H1 (cell line): ENCODE results near the gene PHLDB3.

Experiments
- ASH2L ChIP-seq: fragments of 200-600, 300-600 bp; sonication (generic); IDR thresholded peaks from one replicate; pipeline ENCODE4 v1.7.1; 2017; ENCODE audit warnings: low read length
- CREB1 ChIP-seq: IDR thresholded peaks from 2 replicates; pipeline ENCODE4 v1.6.1; 2012; ENCODE audit warnings: inconsistent platforms
- EGR1 ChIP-seq: IDR thresholded peaks from 2 replicates; pipeline ENCODE4 v1.6.1; 2011; ENCODE audit warnings: low read depth, low read length, borderline replicate concordance
- HDAC6 ChIP-seq: IDR thresholded peaks from one replicate; pipeline ENCODE4 v1.7.1; 2012; ENCODE audit warnings: low read depth, mild to moderate bottlenecking, inconsistent platforms, low read length, moderate library complexity
- JUN ChIP-seq: IDR thresholded peaks from 2 replicates; pipeline ENCODE4 v1.6.1; 2011; ENCODE audit warnings: low read depth, mild to moderate bottlenecking, improper control_type of control experiment, low read length
- KDM1A ChIP-seq: fragments of 200-600, 300-600 bp; sonication (generic); IDR thresholded peaks from 2 replicates; pipeline ENCODE4 v1.7.1; 2016; ENCODE audit warnings: mild to moderate bottlenecking, low read length, borderline replicate concordance
- KDM5A ChIP-seq: fragments of 200-600 bp; IDR thresholded peaks from 2 replicates; pipeline ENCODE4 v1.7.1; 2012; ENCODE audit warnings: mild to moderate bottlenecking, low read length, inconsistent platforms, mixed read lengths
- POLR2A ChIP-seq, 2 experiments: IDR thresholded peaks; 1 replicate in 1 of 2; 2 replicates in 1 of 2; pipeline ENCODE4 v1.6.1; 2011; ENCODE audit warnings: low read depth in 2 of 2, low read length in 2 of 2, mild to moderate bottlenecking in 2 of 2; ENCODE audit errors: control extremely low read depth in 1 of 2
- POLR2AphosphoS5 ChIP-seq: IDR thresholded peaks from 2 replicates; pipeline ENCODE4 v1.6.1; 2011; ENCODE audit warnings: low read depth, low read length
- SP2 ChIP-seq: IDR thresholded peaks from 2 replicates; pipeline ENCODE4 v1.6.1; 2012; ENCODE audit warnings: mild to moderate bottlenecking, low read length, inconsistent platforms
- TF ChIP-seq, protein P1 (sequence below), 3 experiments: IDR thresholded peaks; 1 replicate in 2 of 3; 2 replicates in 1 of 3; pipeline versions ENCODE4 v1.5.1 to v1.6.1; 2011; ENCODE audit warnings: low read length in 3 of 3, mild to moderate bottlenecking in 3 of 3, inconsistent platforms in 2 of 3, low read depth in 1 of 3, moderate library complexity in 1 of 3; ENCODE audit not compliant: insufficient read depth in 1 of 3; ENCODE audit errors: control extremely low read depth in 1 of 3

DNA sequence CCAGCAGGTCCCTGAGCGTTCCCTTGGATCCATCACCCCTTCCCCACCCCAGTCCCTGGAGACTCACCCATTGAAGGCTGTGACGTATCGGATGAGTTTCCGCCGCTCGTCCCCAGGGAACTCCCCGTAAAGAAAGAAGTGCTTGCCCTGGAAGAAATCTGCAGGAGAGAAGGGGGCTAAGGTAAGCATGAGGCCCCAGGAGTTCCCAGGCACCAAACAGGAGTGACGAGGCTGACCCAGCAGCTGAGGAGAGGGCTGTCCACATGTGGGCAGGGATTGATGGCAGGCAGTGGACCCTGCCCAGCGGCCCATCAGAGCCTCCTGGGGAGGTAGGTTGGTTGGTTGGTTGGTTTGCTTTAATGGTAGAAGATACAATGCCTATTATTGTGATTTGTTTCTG lies 39.5 kb upstream of the PHLDB3 start:
- TF ChIP-seq KDM1A (no peak), KDM5A (no peak), POLR2A (IDR thresholded peaks at IDR 0.05; ENCODE audit: control extremely low read depth in 1 of 2, low read depth in 2 of 2, low read length in 2 of 2) (no peak), HDAC6 (no peak), CREB1 (no peak), POLR2AphosphoS5 (no peak), EGR1 (no peak), SP2 (no peak), ASH2L (no peak), JUN (no peak)
- TF ChIP-seq, protein P1, sequence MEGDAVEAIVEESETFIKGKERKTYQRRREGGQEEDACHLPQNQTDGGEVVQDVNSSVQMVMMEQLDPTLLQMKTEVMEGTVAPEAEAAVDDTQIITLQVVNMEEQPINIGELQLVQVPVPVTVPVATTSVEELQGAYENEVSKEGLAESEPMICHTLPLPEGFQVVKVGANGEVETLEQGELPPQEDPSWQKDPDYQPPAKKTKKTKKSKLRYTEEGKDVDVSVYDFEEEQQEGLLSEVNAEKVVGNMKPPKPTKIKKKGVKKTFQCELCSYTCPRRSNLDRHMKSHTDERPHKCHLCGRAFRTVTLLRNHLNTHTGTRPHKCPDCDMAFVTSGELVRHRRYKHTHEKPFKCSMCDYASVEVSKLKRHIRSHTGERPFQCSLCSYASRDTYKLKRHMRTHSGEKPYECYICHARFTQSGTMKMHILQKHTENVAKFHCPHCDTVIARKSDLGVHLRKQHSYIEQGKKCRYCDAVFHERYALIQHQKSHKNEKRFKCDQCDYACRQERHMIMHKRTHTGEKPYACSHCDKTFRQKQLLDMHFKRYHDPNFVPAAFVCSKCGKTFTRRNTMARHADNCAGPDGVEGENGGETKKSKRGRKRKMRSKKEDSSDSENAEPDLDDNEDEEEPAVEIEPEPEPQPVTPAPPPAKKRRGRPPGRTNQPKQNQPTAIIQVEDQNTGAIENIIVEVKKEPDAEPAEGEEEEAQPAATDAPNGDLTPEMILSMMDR (IDR thresholded peaks at IDR 0.05; ENCODE audit: control extremely low read depth in 1 of 3, insufficient read depth in 1 of 3, low read depth in 1 of 3, low read length in 3 of 3) = no peak
